Measurements from ENCODE around the gene USP46.

GRCh38 chr4:52548818-52549570 lies 110.1 kb downstream of the USP46 start:
- TF ChIP-seq CTCF (IDR thresholded peaks at IDR 0.05), result no peak
- TF ChIP-seq ZFX (IDR thresholded peaks at IDR 0.05; ENCODE audit: borderline replicate concordance), result no peak
